NCI-H460 (cell line): ENCODE data around the gene PIR. TPM values are rescaled to one million over a fixed set of nuclear protein-coding genes. Genes with fewer than 3 reads are reported as not detected.

Experiments used
- DNase-seq: peaks from one replicate; pipeline ENCODE4 v3.0.0-alpha.2; 2016; ENCODE audit warnings: low read depth; ENCODE audit errors: extremely low read depth
- total RNA-seq: library from RNA; depleted of rRNA; stranded (reverse); fragments of >200 nt; shearing (Covaris generic); gene quantifications from 2 replicates; pipeline ENCODE4 v1.2.3, GENCODE V29; 2014; rRNA removed

The PIR gene
- total RNA-seq, 1 experiment from 2014 or later = 186 TPM

- no peak for DNase-seq
Observed at GRCh38 chrX:15358533-15358932, 134.6 kb downstream of the PIR start.

- DNase-seq = no peak
Observed at GRCh38 chrX:15356444-15356843, 136.7 kb downstream of the PIR start.

- no peak for DNase-seq
Observed at GRCh38 chrX:15350329-15350996, 142.7 kb downstream of the PIR start.

- peak; percentile 44 for DNase-seq
Observed at GRCh38 chrX:15349046-15349445, 144.1 kb downstream of the PIR start.

- no peak for DNase-seq
Observed at GRCh38 chrX:15345976-15346375, 147.2 kb downstream of the PIR start.

- DNase-seq = no peak
Observed at GRCh38 chrX:15344106-15344505, 149.0 kb downstream of the PIR start.

- DNase-seq = peak; percentile 41
Observed at GRCh38 chrX:15343075-15343476, 150.1 kb downstream of the PIR start.

- no peak for DNase-seq
Observed at GRCh38 chrX:15340867-15341266, 152.3 kb downstream of the PIR start.

GRCh38 chrX:15336023-15336413 lies 157.1 kb downstream of the PIR start:
- DNase-seq = peak; percentile 3

- DNase-seq = peak; percentile 96
Observed at GRCh38 chrX:15335135-15336022, 157.8 kb downstream of the PIR start, which contains the start of gene PIGA. TSS of gene PIGA (minus strand) at chrX:15335523. CDS start at chrX:15331930, 3,593 bp downstream.

Other genes starting within 250 kb of the PIR start
- gene ASB9, start 223.2 kb downstream of the PIR start, total RNA-seq = 24.5 and 28.4 TPM in 2 replicates
- not detected in 2 replicates for gene ASB11, start 177.7 kb downstream of the PIR start, total RNA-seq
- 19.9 and 23.9 TPM in 2 replicates for gene PIGA, start 157.8 kb downstream of the PIR start, total RNA-seq
- 2.3 and 2.9 TPM in 2 replicates for gene VEGFD, start 108.9 kb downstream of the PIR start, total RNA-seq
- not detected in 2 replicates for gene BMX, start 7.5 kb upstream of the PIR start, total RNA-seq
- gene ACE2, start 107.6 kb upstream of the PIR start, total RNA-seq = 0.12 and 0.55 TPM in 2 replicates
- gene CLTRN, start 171.5 kb upstream of the PIR start, total RNA-seq = 6.6 and 7.7 TPM in 2 replicates
- 11.0 and 13.8 TPM in 2 replicates for gene CA5B, start 244.9 kb upstream of the PIR start, total RNA-seq